ENCODE data around the gene TMEM39A.

TMEM39A gene

GRCh38 chr3:119507404-119507803 is 44.0 kb upstream of the TMEM39A start:
- Histone ChIP-seq H3K23ac (ENCODE audit: low read depth, low read length, poor library complexity) (no peak overlapping the region), H2AK5ac (ENCODE audit: low read depth, low read length) (no peak overlapping the region), H2BK120ac (ENCODE audit: low read depth, low read length) (no peak overlapping the region), H3K4me2 (ENCODE audit: insufficient read depth, low read length, poor library complexity, severe bottlenecking) (no peak overlapping the region), H3K79me1 (ENCODE audit: low read depth, low read length) (no peaks in the 10 kb centered on the region), H2AFZ (ENCODE audit: low read length) (no peak overlapping the region), H3K18ac (ENCODE audit: low read length) (no peak overlapping the region), H3K4ac (ENCODE audit: low read length) (no peak overlapping the region), H4K91ac (ENCODE audit: low read depth, low read length, poor library complexity) (no peak overlapping the region), H3K27me3 (ENCODE audit: control insufficient read depth in 3 of 3, insufficient read depth in 3 of 3, low read depth in 1 of 3, low read length in 3 of 3) (no peaks in the 10 kb centered on the region), H2BK15ac (ENCODE audit: low read length) (no peak overlapping the region), H4K8ac (ENCODE audit: low read depth, low read length) (no peak overlapping the region), H3K27ac (replicated peaks; ENCODE audit: low read length) (no peak overlapping the region), H2BK12ac (ENCODE audit: low read length) (no peak overlapping the region), H3K9ac (ENCODE audit: low read depth, low read length, poor library complexity) (no peak overlapping the region), H2BK5ac (ENCODE audit: low read length) (no peak overlapping the region), H3K4me1 (ENCODE audit: control insufficient read depth in 2 of 2, insufficient read depth in 1 of 2, low read depth in 1 of 2, low read length in 2 of 2) (no peaks in the 10 kb centered on the region), H3K14ac (ENCODE audit: low read length) (no peak overlapping the region), H3K36me3 (replicated peaks in 1 of 2; ENCODE audit: control insufficient read depth in 2 of 2, insufficient read depth in 2 of 2, low read length in 2 of 2) (peaks cover 8 to 93% of the 10 kb centered on the region in 2 donors), H3K9me3 (replicated peaks in 1 of 2; ENCODE audit: control insufficient read depth in 2 of 2, insufficient read depth in 1 of 2, low read depth in 1 of 2, low read length in 2 of 2) (no peaks in the 10 kb centered on the region), H3K4me3 (ENCODE audit: low read length in 2 of 2) (no peak overlapping the region)
- DNase-seq (ENCODE audit: low spot score), result no peak
- no CpG with 5 or more reads among the region's 2 CpGs for WGBS, 2 donors (ENCODE audit: extremely low coverage in 2 of 2, insufficient read length in 2 of 2, insufficient replicate concordance in 1 of 2)

- no peak overlapping the region for H4K8ac ChIP-seq (ENCODE audit: low read depth, low read length)
- no peaks in the 10 kb centered on the region for H3K79me1 ChIP-seq (ENCODE audit: low read depth, low read length)
- H3K4me2 ChIP-seq (ENCODE audit: insufficient read depth, low read length, poor library complexity, severe bottlenecking), result no peak overlapping the region
- no CpG with 5 or more reads among the region's 4 CpGs for WGBS, 2 donors (ENCODE audit: extremely low coverage in 2 of 2, insufficient read length in 2 of 2, insufficient replicate concordance in 1 of 2)
- no peaks in the 10 kb centered on the region for H3K9me3 ChIP-seq (replicated peaks in 1 of 2; ENCODE audit: control insufficient read depth in 2 of 2, insufficient read depth in 1 of 2, low read depth in 1 of 2, low read length in 2 of 2)
- H3K27me3 ChIP-seq (ENCODE audit: control insufficient read depth in 3 of 3, insufficient read depth in 3 of 3, low read depth in 1 of 3, low read length in 3 of 3), result no peaks in the 10 kb centered on the region
- no peak overlapping the region for H2BK120ac ChIP-seq (ENCODE audit: low read depth, low read length)
- H3K36me3 ChIP-seq (replicated peaks in 1 of 2; ENCODE audit: control insufficient read depth in 2 of 2, insufficient read depth in 2 of 2, low read length in 2 of 2), result peaks cover 8 to 92% of the 10 kb centered on the region in 2 donors
- H3K4me1 ChIP-seq (ENCODE audit: control insufficient read depth in 2 of 2, insufficient read depth in 1 of 2, low read depth in 1 of 2, low read length in 2 of 2), result no peaks in the 10 kb centered on the region
- no peak overlapping the region for H3K18ac ChIP-seq (ENCODE audit: low read length)
- H4K91ac ChIP-seq (ENCODE audit: low read depth, low read length, poor library complexity), result no peak overlapping the region
- no peak overlapping the region for H3K4me3 ChIP-seq (ENCODE audit: low read length in 2 of 2)
- no peak overlapping the region for H3K9ac ChIP-seq (ENCODE audit: low read depth, low read length, poor library complexity)
- no peak overlapping the region for H3K14ac ChIP-seq (ENCODE audit: low read length)
- no peak overlapping the region for H2AK5ac ChIP-seq (ENCODE audit: low read depth, low read length)
- H2BK15ac ChIP-seq (ENCODE audit: low read length), result no peak overlapping the region
- no peak overlapping the region for H2AFZ ChIP-seq (ENCODE audit: low read length)
- H3K4ac ChIP-seq (ENCODE audit: low read length), result no peak overlapping the region
- H2BK12ac ChIP-seq (ENCODE audit: low read length), result no peak overlapping the region
- no peak overlapping the region for H3K23ac ChIP-seq (ENCODE audit: low read depth, low read length, poor library complexity)
- no peak overlapping the region for H3K27ac ChIP-seq (replicated peaks; ENCODE audit: low read length)
- no peak overlapping the region for H2BK5ac ChIP-seq (ENCODE audit: low read length)
- no peak for DNase-seq (ENCODE audit: low spot score)
These were observed 43.2 kb upstream of the TMEM39A start for GRCh38 chr3:119506631-119507030.

GRCh38 chr3:119500901-119501300 is 37.5 kb upstream of the TMEM39A start:
- DNase-seq (ENCODE audit: low spot score), result no peak
- no peak overlapping the region for H3K23ac ChIP-seq (ENCODE audit: low read depth, low read length, poor library complexity)
- no peak overlapping the region for H2BK120ac ChIP-seq (ENCODE audit: low read depth, low read length)
- peaks cover 1 to 2% of the 10 kb centered on the region in 2 donors for H3K4me1 ChIP-seq (ENCODE audit: control insufficient read depth in 2 of 2, insufficient read depth in 1 of 2, low read depth in 1 of 2, low read length in 2 of 2)
- no peak overlapping the region for H4K8ac ChIP-seq (ENCODE audit: low read depth, low read length)
- H3K4me3 ChIP-seq (ENCODE audit: low read length in 2 of 2), result no peak overlapping the region
- no peak overlapping the region for H2BK12ac ChIP-seq (ENCODE audit: low read length)
- H3K14ac ChIP-seq (ENCODE audit: low read length), result no peak overlapping the region
- H3K18ac ChIP-seq (ENCODE audit: low read length), result no peak overlapping the region
- H3K36me3 ChIP-seq (replicated peaks in 1 of 2; ENCODE audit: control insufficient read depth in 2 of 2, insufficient read depth in 2 of 2, low read length in 2 of 2), result peaks cover 2 to 45% of the 10 kb centered on the region in 2 donors
- H2AFZ ChIP-seq (ENCODE audit: low read length), result no peak overlapping the region
- no peak overlapping the region for H2BK15ac ChIP-seq (ENCODE audit: low read length)
- H3K9ac ChIP-seq (ENCODE audit: low read depth, low read length, poor library complexity), result no peak overlapping the region
- H2AK5ac ChIP-seq (ENCODE audit: low read depth, low read length), result no peak overlapping the region
- no peak overlapping the region for H2BK5ac ChIP-seq (ENCODE audit: low read length)
- no peak overlapping the region for H3K27ac ChIP-seq (replicated peaks; ENCODE audit: low read length)
- peaks cover 3% of the 10 kb centered on the region for H3K79me1 ChIP-seq (ENCODE audit: low read depth, low read length)
- H4K91ac ChIP-seq (ENCODE audit: low read depth, low read length, poor library complexity), result no peak overlapping the region
- H3K4ac ChIP-seq (ENCODE audit: low read length), result no peak overlapping the region
- H3K4me2 ChIP-seq (ENCODE audit: insufficient read depth, low read length, poor library complexity, severe bottlenecking), result no peak overlapping the region
- H3K9me3 ChIP-seq (replicated peaks in 1 of 2; ENCODE audit: control insufficient read depth in 2 of 2, insufficient read depth in 1 of 2, low read depth in 1 of 2, low read length in 2 of 2), result no peaks in the 10 kb centered on the region
- no peaks in the 10 kb centered on the region for H3K27me3 ChIP-seq (ENCODE audit: control insufficient read depth in 3 of 3, insufficient read depth in 3 of 3, low read depth in 1 of 3, low read length in 3 of 3)
- no CpG with 5 or more reads among the region's 2 CpGs for WGBS, 2 donors (ENCODE audit: extremely low coverage in 2 of 2, insufficient read length in 2 of 2, insufficient replicate concordance in 1 of 2)

GRCh38 chr3:119500265-119500664 is 36.9 kb upstream of the TMEM39A start:
- no peaks in the 10 kb centered on the region for H3K27me3 ChIP-seq (ENCODE audit: control insufficient read depth in 3 of 3, insufficient read depth in 3 of 3, low read depth in 1 of 3, low read length in 3 of 3)
- H3K4me1 ChIP-seq (ENCODE audit: control insufficient read depth in 2 of 2, insufficient read depth in 1 of 2, low read depth in 1 of 2, low read length in 2 of 2), result peaks cover 1 to 2% of the 10 kb centered on the region in 2 donors
- no peak overlapping the region for H2BK120ac ChIP-seq (ENCODE audit: low read depth, low read length)
- H2AFZ ChIP-seq (ENCODE audit: low read length), result no peak overlapping the region
- no peak overlapping the region for H2BK15ac ChIP-seq (ENCODE audit: low read length)
- no peak overlapping the region for H2AK5ac ChIP-seq (ENCODE audit: low read depth, low read length)
- no peak overlapping the region for H2BK12ac ChIP-seq (ENCODE audit: low read length)
- no peak overlapping the region for H3K9ac ChIP-seq (ENCODE audit: low read depth, low read length, poor library complexity)
- H3K18ac ChIP-seq (ENCODE audit: low read length), result no peak overlapping the region
- WGBS, 2 donors (ENCODE audit: extremely low coverage in 2 of 2, insufficient read length in 2 of 2, insufficient replicate concordance in 1 of 2), result no CpG with 5 or more reads among the region's 4 CpGs
- peaks cover 2 to 39% of the 10 kb centered on the region in 2 donors for H3K36me3 ChIP-seq (replicated peaks in 1 of 2; ENCODE audit: control insufficient read depth in 2 of 2, insufficient read depth in 2 of 2, low read length in 2 of 2)
- no peak overlapping the region for H3K4me3 ChIP-seq (ENCODE audit: low read length in 2 of 2)
- no peak overlapping the region for H3K23ac ChIP-seq (ENCODE audit: low read depth, low read length, poor library complexity)
- no peak overlapping the region for H4K8ac ChIP-seq (ENCODE audit: low read depth, low read length)
- no peak overlapping the region for H3K4ac ChIP-seq (ENCODE audit: low read length)
- H3K4me2 ChIP-seq (ENCODE audit: insufficient read depth, low read length, poor library complexity, severe bottlenecking), result no peak overlapping the region
- no peaks in the 10 kb centered on the region for H3K9me3 ChIP-seq (replicated peaks in 1 of 2; ENCODE audit: control insufficient read depth in 2 of 2, insufficient read depth in 1 of 2, low read depth in 1 of 2, low read length in 2 of 2)
- H3K14ac ChIP-seq (ENCODE audit: low read length), result no peak overlapping the region
- H2BK5ac ChIP-seq (ENCODE audit: low read length), result no peak overlapping the region
- no peak for DNase-seq (ENCODE audit: low spot score)
- H3K27ac ChIP-seq (replicated peaks; ENCODE audit: low read length), result no peak overlapping the region
- H3K79me1 ChIP-seq (ENCODE audit: low read depth, low read length), result peaks cover 3% of the 10 kb centered on the region
- H4K91ac ChIP-seq (ENCODE audit: low read depth, low read length, poor library complexity), result no peak overlapping the region
